Measurements from ENCODE around the gene ZNF487. TPM values are rescaled to one million over a fixed set of nuclear protein-coding genes. Genes with fewer than 3 reads are reported as not detected.

The ZNF487 gene
- total RNA-seq, 1 experiment from 2014 or later: 7.6 TPM

- Histone ChIP-seq H3K36me3 (ENCODE audit: control insufficient read depth, insufficient read depth, low read length) (no peaks in the 10 kb centered on the region), H3K4me3 (ENCODE audit: low read depth in 2 of 2, low read length in 2 of 2) (no peak overlapping the region), H3K27ac (ENCODE audit: low read length) (no peak overlapping the region), H3K9me3 (ENCODE audit: control insufficient read depth, insufficient read depth, low read depth, low read length) (no peaks in the 10 kb centered on the region), H3K27me3 (ENCODE audit: control insufficient read depth, insufficient read depth, low read length) (no peaks in the 10 kb centered on the region), H3K4me1 (ENCODE audit: control insufficient read depth, insufficient read depth, low read length) (no peaks in the 10 kb centered on the region)
- DNase-seq (ENCODE audit: low read depth, low spot score): no peak
- BruUV-seq (replicated peaks): no TSS peak
- in situ Hi-C loops (cut with HindIII; ENCODE audit: low pct_unique_long_range_greater_than_20kb, low sequenced_read_pairs): no loop called here
- TF ChIP-seq, protein P1, sequence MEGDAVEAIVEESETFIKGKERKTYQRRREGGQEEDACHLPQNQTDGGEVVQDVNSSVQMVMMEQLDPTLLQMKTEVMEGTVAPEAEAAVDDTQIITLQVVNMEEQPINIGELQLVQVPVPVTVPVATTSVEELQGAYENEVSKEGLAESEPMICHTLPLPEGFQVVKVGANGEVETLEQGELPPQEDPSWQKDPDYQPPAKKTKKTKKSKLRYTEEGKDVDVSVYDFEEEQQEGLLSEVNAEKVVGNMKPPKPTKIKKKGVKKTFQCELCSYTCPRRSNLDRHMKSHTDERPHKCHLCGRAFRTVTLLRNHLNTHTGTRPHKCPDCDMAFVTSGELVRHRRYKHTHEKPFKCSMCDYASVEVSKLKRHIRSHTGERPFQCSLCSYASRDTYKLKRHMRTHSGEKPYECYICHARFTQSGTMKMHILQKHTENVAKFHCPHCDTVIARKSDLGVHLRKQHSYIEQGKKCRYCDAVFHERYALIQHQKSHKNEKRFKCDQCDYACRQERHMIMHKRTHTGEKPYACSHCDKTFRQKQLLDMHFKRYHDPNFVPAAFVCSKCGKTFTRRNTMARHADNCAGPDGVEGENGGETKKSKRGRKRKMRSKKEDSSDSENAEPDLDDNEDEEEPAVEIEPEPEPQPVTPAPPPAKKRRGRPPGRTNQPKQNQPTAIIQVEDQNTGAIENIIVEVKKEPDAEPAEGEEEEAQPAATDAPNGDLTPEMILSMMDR (IDR thresholded peaks at IDR 0.05): no peak
- TF ChIP-seq, protein P2, sequence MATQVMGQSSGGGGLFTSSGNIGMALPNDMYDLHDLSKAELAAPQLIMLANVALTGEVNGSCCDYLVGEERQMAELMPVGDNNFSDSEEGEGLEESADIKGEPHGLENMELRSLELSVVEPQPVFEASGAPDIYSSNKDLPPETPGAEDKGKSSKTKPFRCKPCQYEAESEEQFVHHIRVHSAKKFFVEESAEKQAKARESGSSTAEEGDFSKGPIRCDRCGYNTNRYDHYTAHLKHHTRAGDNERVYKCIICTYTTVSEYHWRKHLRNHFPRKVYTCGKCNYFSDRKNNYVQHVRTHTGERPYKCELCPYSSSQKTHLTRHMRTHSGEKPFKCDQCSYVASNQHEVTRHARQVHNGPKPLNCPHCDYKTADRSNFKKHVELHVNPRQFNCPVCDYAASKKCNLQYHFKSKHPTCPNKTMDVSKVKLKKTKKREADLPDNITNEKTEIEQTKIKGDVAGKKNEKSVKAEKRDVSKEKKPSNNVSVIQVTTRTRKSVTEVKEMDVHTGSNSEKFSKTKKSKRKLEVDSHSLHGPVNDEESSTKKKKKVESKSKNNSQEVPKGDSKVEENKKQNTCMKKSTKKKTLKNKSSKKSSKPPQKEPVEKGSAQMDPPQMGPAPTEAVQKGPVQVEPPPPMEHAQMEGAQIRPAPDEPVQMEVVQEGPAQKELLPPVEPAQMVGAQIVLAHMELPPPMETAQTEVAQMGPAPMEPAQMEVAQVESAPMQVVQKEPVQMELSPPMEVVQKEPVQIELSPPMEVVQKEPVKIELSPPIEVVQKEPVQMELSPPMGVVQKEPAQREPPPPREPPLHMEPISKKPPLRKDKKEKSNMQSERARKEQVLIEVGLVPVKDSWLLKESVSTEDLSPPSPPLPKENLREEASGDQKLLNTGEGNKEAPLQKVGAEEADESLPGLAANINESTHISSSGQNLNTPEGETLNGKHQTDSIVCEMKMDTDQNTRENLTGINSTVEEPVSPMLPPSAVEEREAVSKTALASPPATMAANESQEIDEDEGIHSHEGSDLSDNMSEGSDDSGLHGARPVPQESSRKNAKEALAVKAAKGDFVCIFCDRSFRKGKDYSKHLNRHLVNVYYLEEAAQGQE (IDR thresholded peaks at IDR 0.05; ENCODE audit: insufficient read depth in 1 of 2, low read depth in 2 of 2, low read length in 1 of 2): no peak
- no peak for TF ChIP-seq POLR2AphosphoS5 (IDR thresholded peaks at IDR 0.05; ENCODE audit: low read depth, low read length)
- no peak for TF ChIP-seq TCF7L2 (IDR thresholded peaks at IDR 0.05; ENCODE audit: low read depth, low read length)
- TF ChIP-seq SIN3A (IDR thresholded peaks at IDR 0.05; ENCODE audit: borderline replicate concordance, insufficient read depth, low read depth, low read length): no peak
- ChIA-PET CTCF (no interaction called here), POLR2A (no interaction called here)
- intact Hi-C loops (cut with micrococcal nuclease; ENCODE audit: unreplicated experiment): no loop called here
- ATAC-seq: no peak
These were observed 34.2 kb downstream of the ZNF487 start for GRCh38 chr10:43471146-43471545.

- in situ Hi-C loops (cut with HindIII; ENCODE audit: low pct_unique_long_range_greater_than_20kb, low sequenced_read_pairs) (no loop called here), intact Hi-C loops (cut with micrococcal nuclease; ENCODE audit: unreplicated experiment) (no loop called here)
- no TSS peak for BruUV-seq (replicated peaks)
- ChIA-PET CTCF (no interaction called here), POLR2A (no interaction called here)
- ATAC-seq (no peak), DNase-seq (ENCODE audit: low read depth, low spot score) (no peak)
- Histone ChIP-seq H3K27ac (ENCODE audit: low read length) (no peak overlapping the region), H3K36me3 (ENCODE audit: control insufficient read depth, insufficient read depth, low read length) (no peaks in the 10 kb centered on the region), H3K9me3 (ENCODE audit: control insufficient read depth, insufficient read depth, low read depth, low read length) (no peaks in the 10 kb centered on the region), H3K4me3 (ENCODE audit: low read depth in 2 of 2, low read length in 2 of 2) (no peak overlapping the region), H3K27me3 (ENCODE audit: control insufficient read depth, insufficient read depth, low read length) (no peaks in the 10 kb centered on the region), H3K4me1 (ENCODE audit: control insufficient read depth, insufficient read depth, low read length) (no peaks in the 10 kb centered on the region)
- TF ChIP-seq, protein P1 (IDR thresholded peaks at IDR 0.05): no peak
- TF ChIP-seq POLR2AphosphoS5 (IDR thresholded peaks at IDR 0.05; ENCODE audit: low read depth, low read length): no peak
- no peak for TF ChIP-seq SIN3A (IDR thresholded peaks at IDR 0.05; ENCODE audit: borderline replicate concordance, insufficient read depth, low read depth, low read length)
- no peak for TF ChIP-seq TCF7L2 (IDR thresholded peaks at IDR 0.05; ENCODE audit: low read depth, low read length)
- TF ChIP-seq, protein P2 (IDR thresholded peaks at IDR 0.05; ENCODE audit: insufficient read depth in 1 of 2, low read depth in 2 of 2, low read length in 1 of 2): no peak
These were observed 35.2 kb downstream of the ZNF487 start for GRCh38 chr10:43471935-43472720.

All from Panc1 (cell line).